ENCODE results near the gene TTC33. TPM values are rescaled to one million over a fixed set of nuclear protein-coding genes. Genes with fewer than 3 reads are reported as not detected.

The TTC33 gene
- total RNA-seq, 1 donor from 2014 or later, result 7.0 TPM

DNA sequence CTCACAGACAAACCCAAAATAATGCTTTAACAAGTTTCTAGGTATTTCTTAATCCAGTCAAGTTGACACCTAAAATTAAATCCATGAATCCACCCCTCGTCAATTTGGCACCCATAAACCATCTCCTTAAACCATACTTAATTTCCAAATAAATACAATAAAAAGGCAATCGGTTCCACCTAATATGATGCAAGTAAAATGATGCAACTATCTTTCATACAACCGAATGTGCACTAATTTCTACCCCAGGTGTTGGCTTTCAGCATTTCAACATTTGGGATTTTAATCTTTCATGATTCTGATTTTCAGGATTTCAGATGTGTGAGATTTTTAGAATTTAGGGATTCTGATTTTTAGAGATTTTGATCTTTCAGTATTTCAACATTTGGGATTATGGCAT is 25.1 kb upstream of the TTC33 start:
- Histone ChIP-seq H3K27ac (no peak overlapping the region), H3K36me3 (peaks cover 9 to 15% of the 10 kb centered on the region in 2 donors), H3K27me3 (no peaks in the 10 kb centered on the region), H3K4me3 (no peak overlapping the region), H3K9me3 (no peaks in the 10 kb centered on the region), H3K4me1 (peaks cover 0 to 3% of the 10 kb centered on the region in 2 donors)
- intact Hi-C loops (cut with DNase I), result no loop called here
- no peak for DNase-seq (ENCODE audit: low spot score in 2 of 2)
- TF ChIP-seq CTCF (IDR thresholded peaks at IDR 0.05), result no peak

DNA sequence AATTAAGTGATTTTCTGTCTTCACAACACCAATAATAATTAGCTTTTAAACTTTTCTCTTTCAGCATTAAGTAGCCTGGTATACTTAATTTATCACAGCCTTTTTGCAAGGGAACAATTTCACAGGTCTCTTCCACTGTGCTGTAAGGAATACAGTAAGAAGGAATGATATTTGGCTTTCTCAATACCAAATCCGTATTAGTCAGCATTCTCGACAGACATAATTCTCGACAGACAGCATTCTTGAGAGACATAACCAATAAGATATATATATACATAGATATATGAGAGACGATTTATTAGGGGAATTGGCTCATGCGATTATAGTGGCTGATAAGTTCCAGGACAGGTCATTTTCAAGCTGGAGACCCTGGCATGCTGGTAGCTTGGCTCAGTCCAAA is 24.4 kb upstream of the TTC33 start:
- Histone ChIP-seq H3K4me1 (peaks cover 0 to 3% of the 10 kb centered on the region in 2 donors), H3K27me3 (no peaks in the 10 kb centered on the region), H3K36me3 (peaks cover 16 to 21% of the 10 kb centered on the region in 2 donors), H3K27ac (no peak overlapping the region), H3K9me3 (no peaks in the 10 kb centered on the region), H3K4me3 (no peak overlapping the region)
- intact Hi-C loops (cut with DNase I), result no loop called here
- TF ChIP-seq CTCF (IDR thresholded peaks at IDR 0.05), result no peak
- DNase-seq (ENCODE audit: low spot score in 2 of 2), result no peak

GRCh38 chr5:40779561-40779960 is 23.8 kb upstream of the TTC33 start:
- no peak overlapping the region for H3K27ac ChIP-seq
- H3K4me3 ChIP-seq, result no peak overlapping the region
- intact Hi-C loops (cut with DNase I), result no loop called here
- H3K36me3 ChIP-seq, result peaks cover 17 to 27% of the 10 kb centered on the region in 2 donors
- no peaks in the 10 kb centered on the region for H3K9me3 ChIP-seq
- no peak for TF ChIP-seq CTCF (IDR thresholded peaks at IDR 0.05)
- peaks cover 0 to 3% of the 10 kb centered on the region in 2 donors for H3K4me1 ChIP-seq
- DNase-seq (ENCODE audit: low spot score in 2 of 2), result no peak
- H3K27me3 ChIP-seq, result no peaks in the 10 kb centered on the region

- Histone ChIP-seq H3K9me3 (no peaks in the 10 kb centered on the region), H3K27me3 (no peaks in the 10 kb centered on the region), H3K27ac (no peak overlapping the region), H3K4me1 (peaks cover 0 to 3% of the 10 kb centered on the region in 2 donors), H3K36me3 (peaks cover 21 to 27% of the 10 kb centered on the region in 2 donors), H3K4me3 (no peak overlapping the region)
- TF ChIP-seq CTCF (IDR thresholded peaks at IDR 0.05), result no peak
- no peak for DNase-seq (ENCODE audit: low spot score in 2 of 2)
- intact Hi-C loops (cut with DNase I), result no loop called here
These were observed 22.4 kb upstream of the TTC33 start for GRCh38 chr5:40778133-40778532.

GRCh38 chr5:40776658-40776977 is 20.9 kb upstream of the TTC33 start:
- Histone ChIP-seq H3K9me3 (no peaks in the 10 kb centered on the region), H3K27ac (no peak overlapping the region), H3K4me3 (no peak overlapping the region), H3K36me3 (peaks cover 21 to 38% of the 10 kb centered on the region in 2 donors), H3K4me1 (peaks cover 0 to 3% of the 10 kb centered on the region in 2 donors), H3K27me3 (no peaks in the 10 kb centered on the region)
- no peak for DNase-seq (ENCODE audit: low spot score in 2 of 2)
- intact Hi-C loops (cut with DNase I), result no loop called here
- no peak for TF ChIP-seq CTCF (IDR thresholded peaks at IDR 0.05)
